Globus pallidus (tissue), 1 donor: Measurements from ENCODE around the gene ITGA11.

Experiments used
- DNase-seq: peaks from one replicate; pipeline ENCODE4 v3.0.0-alpha.2; 2015; ENCODE audit warnings: low spot score

Gene ITGA11

DNA sequence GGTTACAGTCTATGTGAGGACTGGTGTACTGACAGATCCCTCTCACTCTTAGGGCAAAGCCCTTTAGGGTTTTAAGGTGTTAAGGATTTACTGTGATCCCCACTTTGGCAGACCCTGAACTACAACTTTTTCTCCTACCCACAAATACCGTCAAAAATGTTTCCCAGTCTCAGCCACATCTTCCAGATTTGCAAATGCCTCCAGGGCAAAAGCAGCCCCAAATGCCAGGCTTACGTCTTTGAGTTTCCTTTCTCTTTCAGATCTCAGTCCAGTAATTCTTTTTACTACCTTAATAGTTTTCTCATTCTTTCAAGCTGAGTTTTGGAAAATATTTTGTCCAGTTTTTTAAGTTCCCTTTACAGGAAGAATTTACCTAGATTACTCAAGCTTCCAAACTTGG, 13.4 kb upstream of the ITGA11 start:
- no peak for DNase-seq

DNA sequence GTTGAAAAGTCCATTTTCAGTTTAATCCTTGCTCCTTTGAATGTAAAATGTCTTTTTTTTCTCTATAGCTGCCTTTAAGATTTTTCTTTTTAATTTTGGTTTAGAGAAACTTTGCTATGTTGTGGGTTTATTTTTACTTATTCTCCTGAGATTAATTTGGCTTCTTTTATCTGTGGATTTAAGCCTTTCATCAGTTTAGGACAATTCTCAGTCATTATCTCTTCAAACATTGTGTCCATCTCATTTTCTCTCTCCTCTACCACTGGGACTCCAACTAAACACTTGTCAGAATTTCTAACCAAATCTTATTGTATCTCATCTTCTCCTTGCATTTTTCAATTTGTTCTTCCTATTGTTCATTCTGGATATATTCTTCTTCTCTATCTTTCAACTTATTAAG, 12.4 kb upstream of the ITGA11 start:
- no peak for DNase-seq

DNA sequence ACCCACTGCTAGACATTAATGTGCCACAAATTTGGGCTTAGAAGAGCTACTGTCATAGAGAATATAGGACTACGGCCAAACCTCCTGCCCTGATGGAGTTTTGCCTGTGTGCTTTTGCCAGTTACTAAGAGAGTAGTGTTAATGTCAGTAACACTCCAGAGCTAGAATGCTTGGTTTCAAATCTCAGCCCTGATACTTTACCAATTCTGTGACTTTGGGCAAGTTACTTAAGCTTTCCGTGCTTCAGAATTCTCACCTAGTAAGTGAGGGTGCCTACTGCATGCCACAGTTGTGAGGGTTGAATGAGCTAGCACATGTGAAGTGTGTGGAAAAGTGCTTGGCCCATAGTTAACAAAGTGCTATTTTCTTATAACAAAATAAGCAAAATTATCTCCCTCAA, 10.9 kb upstream of the ITGA11 start:
- DNase-seq, result no peak

DNA sequence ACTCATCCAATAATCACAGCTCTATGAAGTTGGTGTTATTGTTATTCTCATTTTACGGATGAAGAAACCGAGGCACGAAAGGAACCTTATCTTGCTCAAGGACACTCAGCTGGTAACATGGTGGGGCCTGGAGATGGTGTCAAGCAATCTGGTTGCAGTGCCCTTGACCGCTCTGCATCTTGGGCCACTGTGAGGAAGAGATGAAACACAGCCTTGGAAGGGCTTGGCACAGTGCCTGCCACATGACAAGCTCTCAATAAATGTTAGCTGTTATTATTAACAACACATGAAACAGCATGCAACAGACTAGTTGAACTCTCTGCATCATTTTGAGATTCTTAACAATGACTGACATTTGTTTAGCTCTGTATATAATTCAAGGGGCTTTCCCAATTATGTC, 10.1 kb upstream of the ITGA11 start:
- DNase-seq, result no peak

DNA sequence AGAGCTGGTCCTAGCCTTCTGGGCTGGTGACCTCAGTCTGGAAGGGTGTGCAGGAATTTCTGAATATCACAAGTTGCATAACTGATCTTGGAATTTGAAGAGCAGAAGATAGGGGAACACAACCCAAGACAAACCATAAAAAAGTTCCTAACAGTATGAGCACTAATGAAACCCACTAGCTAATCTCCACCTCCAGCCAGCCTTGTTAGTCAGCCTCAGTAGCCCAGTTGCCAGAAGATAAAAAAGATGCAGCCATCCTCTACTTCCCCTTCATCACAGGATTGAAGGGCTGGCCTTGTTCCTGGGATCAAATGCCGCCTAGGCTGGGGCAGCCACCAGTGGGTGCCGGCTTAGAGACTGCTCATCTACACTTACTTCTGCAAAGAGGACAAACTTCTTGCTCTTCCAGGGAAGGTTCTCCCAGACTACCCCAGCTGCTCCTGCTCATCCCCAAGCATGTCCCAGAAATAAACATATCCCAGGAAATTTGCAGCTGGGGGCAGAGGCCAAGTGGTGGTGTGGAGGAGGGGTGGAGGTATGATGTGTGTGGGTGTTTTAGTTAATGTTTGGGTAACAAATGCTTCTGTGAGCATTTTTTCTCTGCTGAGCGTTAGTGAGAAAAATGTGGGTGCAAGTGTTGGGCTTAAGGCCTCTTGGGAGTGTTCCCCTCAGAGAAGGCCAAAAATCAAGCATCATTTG, 9.2 kb upstream of the ITGA11 start:
- no peak for DNase-seq

DNA sequence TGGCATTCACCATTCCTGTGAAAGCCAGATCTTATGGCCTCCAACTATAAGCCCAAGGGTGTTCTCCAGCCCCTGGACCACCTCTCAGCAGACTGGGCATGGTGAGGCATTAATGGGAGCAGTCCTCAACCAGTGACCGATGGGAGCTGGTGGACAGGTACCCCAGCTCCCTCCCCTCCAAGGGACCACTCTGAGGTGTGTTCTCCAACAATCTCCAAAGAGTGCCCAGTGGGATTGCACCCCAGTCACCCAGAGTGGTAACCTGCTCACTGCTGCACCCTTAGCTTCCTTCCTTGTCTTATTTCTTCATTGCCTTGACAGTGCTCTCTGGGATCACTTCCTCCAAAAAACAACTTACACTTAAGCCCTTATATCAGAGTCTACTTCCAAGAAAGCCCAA, 8.2 kb upstream of the ITGA11 start:
- DNase-seq, result no peak

DNA sequence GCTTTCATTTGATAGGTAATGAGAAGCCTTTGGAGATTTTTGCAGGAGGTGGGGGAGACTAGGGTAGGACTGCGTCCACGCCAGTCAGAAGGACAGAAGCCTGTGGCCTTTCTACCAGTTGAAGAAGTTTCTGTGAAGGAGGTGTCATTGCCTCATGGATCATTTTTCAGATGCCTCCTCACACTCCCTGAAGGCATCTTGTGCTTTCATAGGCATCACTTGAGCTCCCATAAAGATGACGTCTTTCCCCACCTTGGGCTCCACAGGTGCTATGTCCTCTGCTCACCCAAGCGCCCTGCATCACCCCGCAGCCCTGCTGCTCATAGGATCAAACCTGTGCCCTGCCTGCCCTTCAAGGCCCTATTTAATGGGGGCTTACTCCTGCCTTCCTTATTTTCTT, 7.5 kb upstream of the ITGA11 start:
- no peak for DNase-seq

DNA sequence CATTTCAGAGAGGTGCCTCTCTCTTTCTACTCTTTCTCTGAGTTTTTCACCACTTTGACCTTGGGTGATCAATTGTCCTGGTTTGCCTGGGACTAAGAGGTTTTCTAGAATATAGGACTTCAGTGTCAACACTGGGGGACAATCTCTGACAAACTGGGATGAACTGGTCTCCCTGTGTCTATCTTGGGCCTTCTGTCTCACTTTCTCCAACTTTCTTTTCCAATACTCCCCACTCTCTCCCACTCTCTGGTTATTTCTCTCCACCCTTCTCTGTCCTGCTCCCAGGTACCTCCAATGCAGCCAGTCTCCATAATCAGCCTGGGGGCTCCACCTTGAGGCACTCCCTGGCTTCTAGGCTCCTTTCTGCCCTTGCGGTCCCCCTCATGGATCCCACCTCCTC, 4.7 kb upstream of the ITGA11 start:
- no peak for DNase-seq

DNA sequence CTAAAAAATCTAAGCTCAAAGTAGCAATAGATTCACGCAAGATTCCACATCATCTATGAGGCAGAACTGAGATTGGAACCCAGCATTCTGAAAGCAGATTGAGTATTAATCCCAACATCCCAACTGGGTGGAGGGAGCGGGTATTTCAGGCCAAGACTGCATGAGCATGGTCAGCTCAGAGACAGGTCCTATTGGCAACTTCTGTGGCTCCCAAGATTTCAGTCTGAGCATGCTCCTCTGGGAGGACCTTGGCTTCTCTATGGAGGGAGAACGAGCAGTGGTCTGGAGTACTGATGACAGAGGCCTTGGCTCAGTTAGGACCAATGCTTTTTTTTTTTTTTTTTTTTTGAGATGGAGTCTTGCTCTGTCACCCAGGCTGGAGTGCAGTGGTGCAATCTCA, 4.0 kb upstream of the ITGA11 start:
- no peak for DNase-seq

DNA sequence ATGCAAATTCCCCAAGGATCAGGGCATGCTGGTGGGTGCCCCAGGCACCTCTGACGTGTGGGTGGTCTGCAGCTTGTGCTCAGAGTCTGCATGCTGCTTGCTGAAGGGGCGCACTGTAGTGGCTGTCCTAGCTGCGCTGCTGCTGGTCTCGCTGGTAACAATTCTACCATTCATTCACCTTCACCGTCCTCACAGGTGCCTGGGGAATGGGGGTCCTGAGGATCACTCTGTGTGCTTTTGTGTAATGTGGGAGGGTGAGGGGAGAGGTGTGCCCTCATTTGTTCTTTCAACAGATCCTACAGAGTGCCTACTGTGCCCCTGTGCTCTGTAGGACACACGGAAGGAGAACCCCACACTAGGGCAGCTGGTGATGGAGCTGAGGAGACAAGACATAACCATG, 2.1 kb upstream of the ITGA11 start:
- no peak for DNase-seq

DNA sequence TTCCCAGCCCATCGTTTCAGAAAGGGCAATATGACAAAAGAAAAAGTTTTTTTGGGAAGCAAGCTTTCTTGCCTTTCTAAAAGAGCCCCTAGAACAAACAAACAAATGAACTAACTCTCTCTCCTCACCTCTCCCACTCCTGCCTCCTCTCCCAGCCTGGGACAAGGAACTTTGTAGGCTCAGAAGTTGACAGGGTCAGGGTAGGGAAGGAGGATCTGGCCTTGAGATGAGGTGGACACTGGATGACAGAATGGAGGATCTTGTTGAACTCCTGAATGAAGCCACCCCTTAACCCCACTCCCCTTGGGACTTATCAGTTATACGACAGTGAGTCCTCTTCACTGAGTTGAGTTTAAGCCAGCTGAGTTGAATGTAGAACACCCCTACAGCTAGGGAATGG, 1.6 kb upstream of the ITGA11 start:
- DNase-seq, result no peak

DNA sequence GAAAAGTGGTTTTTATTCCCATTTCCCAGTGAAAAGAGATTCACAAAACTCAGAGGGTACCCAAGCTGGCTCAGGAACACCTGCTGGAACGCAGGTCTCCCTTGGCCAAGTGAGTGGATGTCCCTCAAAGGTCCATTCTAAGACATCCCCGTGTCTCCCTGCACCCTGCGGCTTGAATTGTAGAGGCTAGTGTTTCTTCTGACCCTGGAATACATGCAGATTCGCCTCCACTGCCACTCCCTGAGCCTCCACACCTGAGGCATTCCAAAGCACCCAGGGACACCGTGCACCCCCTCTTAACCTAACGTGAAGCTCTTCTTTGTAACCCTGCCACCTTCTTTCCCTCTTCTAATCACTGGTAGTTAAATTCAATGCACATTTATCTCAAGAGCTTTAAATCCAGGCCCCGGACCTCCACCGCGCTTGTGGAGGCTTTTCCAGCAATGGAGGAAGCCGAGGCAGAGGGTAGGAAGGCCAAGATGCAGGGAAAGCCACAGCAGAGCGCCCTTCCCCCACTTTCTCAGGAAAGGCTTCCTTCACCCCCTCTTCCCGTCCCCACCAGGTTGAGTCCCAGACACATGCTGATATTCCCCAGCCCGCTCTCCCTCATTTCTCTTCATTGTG, 590 bp upstream of the ITGA11 start:
- DNase-seq, result no peak

DNA sequence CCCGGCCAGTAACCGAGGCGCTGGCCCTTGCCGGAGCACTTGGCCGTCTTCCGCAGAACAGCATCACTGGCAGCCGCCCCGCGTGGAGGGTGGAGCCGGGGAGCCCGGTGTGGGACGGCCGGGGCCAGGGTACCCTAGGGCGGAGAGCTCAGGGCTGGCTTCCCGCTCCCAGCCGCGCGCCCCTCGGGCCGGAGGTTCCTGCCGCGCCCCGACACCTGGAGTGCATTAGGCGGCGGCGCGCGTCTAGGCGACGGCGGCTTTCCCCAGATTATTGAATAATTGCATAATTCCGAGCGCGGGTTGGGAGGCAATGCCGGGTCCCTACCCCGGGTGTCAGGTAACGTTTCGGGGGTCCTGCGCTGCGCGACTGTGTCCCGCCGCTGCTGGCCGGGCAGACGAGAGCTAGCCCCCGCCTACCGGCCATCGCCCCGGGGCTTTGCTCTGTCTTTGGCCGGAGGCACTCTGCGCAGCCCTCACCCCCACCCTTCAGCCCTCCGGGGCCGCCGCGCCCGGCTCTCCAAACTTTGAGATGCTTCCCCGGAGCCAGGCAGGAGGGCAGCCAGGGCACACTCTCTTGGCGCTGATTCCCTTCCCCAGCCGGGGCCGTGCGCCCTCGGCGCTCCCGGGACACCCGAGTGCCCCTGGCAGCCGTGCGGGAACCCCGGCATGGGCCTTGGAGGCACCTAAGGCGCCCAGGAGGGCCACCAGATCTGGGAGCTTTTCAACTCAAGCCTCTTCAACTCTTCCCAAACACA, 749 bp downstream of the ITGA11 start:
- no peak for DNase-seq

DNA sequence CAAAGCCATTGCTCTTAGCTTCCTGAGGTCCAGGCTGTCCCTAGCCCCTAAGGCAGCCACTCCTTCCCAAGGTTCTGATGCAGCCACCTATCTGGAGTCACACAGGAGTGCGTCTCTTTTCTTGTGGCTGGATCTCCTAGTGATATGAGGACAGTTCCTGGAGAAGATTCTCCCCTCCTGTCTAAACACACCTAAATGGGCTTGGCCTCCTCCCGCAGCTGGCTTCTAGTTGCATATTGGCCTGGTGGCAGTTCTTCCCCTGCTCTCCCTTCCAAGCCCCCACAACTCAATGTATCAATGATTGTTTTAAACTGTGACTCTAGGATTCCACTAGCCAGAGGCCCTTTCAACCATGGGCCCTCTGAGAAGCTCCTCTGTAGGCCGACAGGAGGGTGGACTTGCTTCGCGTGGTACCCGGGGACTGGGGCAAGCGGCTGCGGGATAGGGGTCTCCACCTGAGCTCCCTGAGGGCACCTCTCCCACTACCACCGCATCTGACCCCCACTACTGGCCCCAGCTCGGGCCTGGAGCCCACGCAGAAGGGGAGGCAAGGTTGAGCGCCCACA, 1.4 kb downstream of the ITGA11 start:
- DNase-seq, result no peak

DNA sequence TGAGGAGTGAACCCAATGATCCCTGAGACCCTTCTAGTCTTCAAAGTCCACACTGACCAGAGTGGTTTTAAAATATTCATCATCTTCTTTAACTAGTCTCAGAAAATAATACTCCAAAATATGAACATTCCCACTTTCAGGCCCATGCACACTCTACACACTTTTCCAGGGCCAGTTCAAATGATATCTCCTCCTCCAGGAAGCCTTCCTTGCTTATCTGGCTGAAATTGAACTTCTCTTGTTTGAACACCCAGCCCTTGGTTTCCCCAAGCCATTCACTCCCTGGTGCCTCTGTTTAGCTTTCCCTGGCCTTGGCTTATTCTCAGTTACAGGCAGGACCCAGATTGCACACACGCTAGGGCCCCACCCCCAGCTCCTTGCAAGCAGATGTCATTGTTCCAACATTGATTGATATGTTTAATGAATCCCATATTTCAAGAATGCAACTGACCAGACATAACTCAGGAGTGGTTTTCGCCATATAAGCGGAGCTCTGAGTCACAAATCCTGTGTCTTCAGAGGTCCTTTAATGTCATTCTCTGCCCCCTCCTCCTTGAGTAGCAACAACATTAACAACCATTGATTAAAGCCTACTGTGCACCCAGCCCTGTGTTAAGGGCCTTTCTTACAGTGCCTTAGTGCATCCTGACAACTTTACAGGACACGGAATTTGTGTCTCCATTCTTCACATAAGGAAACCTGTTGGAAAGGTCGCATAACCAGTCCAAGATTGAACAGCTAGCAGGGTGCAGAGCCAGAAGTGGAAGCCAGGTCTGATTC, 2.1 kb downstream of the ITGA11 start:
- DNase-seq, result no peak

DNA sequence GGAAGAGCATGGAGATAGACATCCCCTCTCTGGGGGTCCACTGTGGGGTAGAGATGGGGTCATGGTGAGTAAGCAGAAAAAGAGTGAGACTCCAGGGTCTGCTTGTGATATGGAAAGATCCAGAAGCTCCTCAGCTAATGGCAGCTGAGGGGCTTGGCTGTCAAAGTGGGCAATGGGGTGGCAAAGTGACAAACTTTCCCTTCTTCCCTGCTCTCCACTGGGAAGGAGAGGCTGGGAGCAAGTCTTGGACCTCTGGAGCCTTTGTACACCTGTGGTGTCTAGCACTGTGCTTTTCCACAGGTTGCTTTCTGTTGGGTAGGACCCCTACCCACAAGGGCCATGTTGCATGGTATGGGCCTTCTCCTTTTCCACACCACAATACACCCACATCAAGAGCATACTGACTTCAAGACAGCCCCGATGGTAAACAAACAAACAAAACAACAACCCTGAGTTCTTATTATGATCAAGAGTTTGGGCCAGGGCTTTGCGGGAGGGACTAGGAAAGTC, 3.5 kb downstream of the ITGA11 start:
- DNase-seq, result no peak

DNA sequence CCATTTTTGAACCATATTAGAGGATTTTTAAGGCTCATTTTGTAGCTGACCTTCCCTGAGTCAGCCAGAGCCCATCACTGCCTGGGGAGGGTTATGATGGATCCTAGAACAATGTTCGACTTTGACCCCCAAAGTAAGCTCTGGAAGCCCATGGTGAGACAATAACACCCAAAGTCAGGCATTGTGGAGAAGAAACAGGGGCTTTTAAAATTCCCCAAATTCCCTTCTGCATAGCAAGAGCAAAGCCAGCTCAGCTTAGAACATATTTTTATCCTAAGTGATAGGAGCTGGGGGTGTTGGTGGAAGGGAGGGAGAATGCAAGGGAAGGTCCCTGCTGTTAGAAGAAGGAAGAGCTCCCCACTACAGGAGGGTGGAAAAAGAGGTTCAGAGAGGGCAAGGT, 4.0 kb downstream of the ITGA11 start:
- DNase-seq, result no peak

DNA sequence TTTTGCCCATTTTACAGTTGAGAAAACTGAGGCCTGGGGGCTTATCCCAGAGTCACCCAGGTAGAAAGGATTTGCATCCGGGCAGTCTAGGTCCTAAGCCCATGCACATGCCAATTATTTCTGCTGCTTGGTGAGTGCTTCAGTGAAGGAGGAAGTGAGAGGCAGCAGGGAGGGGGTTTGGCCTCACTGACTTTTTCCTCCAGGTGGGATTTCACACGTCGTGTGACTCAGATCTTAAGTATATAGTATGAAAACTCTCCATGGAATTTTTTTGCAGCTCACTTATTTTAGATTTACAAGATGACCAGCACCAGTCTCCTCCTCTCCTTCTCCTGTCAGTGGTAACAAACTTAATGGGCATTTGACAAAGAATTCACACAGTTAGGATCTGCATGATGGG, 4.6 kb downstream of the ITGA11 start:
- no peak for DNase-seq

DNA sequence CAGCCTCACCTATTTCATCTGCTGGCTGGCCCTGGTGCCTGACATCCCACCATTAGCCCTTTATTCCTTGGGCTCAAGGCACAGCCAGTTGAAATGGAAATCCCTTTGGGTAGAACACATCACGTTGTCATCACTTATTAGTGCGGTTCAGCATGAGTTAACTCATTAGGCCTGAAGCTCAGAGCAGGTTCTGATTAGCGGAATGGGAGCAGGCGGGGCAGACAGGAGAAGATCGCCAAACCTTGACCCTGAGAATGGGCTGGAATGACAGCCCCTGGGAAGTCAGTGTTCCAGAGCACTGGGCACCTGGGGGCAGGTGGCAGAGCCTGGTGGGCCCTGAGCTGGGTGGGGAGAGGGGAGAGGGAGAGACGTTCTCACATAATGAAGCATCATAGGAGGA, 5.8 kb downstream of the ITGA11 start:
- DNase-seq, result no peak

DNA sequence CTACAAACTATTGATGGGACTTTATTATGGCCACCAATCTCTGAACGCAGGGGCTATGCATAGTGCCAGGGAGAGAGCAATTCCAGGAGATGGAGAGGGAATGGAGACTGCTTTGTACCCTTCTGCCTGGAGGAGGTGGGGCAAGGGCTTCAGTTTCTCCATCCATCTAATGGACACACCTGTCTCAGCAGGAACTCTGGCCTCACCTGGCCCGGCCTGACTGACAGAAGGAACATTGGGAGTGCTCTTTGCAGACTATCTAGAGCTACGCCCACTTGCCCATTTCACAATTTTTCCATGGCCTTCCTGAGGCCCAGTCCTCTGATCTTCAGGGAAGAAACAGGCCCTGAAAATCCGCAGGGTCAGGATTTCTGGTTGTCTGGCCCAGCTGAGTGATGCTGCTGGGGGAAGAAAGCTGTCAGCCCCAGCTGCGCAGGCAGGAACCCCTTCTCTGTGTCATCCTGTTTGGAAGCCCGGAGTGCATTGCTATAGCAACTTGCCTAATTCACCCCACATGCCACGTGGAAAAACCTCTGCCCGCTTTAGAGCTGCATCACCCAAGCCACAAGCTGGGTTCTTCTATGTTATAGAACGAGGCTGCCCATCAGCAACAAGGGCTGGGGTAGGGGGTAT, 6.4 kb downstream of the ITGA11 start:
- DNase-seq, result no peak

DNA sequence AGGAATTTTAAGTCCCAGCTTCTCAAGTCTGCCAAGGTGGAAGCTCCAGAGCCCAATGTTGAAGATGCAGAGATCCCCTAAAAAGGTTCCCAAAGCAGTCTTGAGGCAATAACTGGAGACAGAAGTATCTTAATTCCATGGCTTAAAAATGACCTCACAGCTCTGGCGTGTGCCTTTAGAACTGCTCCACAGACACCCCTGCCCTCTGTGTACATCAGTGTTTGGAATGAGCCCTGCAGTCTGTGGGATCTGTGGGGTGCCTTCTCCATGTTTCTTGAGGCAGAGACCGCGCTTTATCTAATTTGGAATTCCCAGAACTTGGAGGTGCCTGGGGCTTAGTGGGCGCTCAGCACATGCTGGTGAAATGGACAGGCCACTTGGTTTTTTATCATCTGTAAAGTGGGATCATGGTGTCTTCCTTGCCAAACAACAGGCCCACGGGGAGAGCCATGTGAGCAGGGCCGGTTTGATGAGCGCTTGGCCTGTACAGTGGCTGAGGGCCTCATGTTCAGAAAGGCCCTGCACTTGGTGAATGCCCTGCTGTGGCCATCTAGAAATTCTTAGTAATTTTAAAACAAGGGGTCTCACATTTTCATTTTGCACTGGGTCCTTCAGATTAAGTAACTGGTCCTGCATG, 7.1 kb downstream of the ITGA11 start:
- DNase-seq, result no peak
